GM10266 (cell line): Measurements from ENCODE around the gene MYOG.

Source experiments
- DNase-seq: peaks from one replicate; pipeline ENCODE4 v3.0.0; 2012; ENCODE audit errors: extremely low spot score
- TF ChIP-seq, protein P1 (sequence below): IDR thresholded peaks from 2 replicates; pipeline ENCODE4 v1.5.1; 2012; ENCODE audit warnings: mild to moderate bottlenecking, low read depth; ENCODE audit not compliant: control insufficient read depth, insufficient read depth; ENCODE audit errors: missing control alignments

Gene MYOG

GRCh38 chr1:203093754-203094410 lies 8.1 kb upstream of the MYOG start:
- TF ChIP-seq, protein P1, sequence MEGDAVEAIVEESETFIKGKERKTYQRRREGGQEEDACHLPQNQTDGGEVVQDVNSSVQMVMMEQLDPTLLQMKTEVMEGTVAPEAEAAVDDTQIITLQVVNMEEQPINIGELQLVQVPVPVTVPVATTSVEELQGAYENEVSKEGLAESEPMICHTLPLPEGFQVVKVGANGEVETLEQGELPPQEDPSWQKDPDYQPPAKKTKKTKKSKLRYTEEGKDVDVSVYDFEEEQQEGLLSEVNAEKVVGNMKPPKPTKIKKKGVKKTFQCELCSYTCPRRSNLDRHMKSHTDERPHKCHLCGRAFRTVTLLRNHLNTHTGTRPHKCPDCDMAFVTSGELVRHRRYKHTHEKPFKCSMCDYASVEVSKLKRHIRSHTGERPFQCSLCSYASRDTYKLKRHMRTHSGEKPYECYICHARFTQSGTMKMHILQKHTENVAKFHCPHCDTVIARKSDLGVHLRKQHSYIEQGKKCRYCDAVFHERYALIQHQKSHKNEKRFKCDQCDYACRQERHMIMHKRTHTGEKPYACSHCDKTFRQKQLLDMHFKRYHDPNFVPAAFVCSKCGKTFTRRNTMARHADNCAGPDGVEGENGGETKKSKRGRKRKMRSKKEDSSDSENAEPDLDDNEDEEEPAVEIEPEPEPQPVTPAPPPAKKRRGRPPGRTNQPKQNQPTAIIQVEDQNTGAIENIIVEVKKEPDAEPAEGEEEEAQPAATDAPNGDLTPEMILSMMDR = no peak

GRCh38 chr1:203091761-203092330 lies 6.0 kb upstream of the MYOG start:
- TF ChIP-seq, protein P1 = no peak
- no peak for DNase-seq

More at GRCh38 chr1:203093754-203094410, 8.1 kb upstream of the MYOG start:
- DNase-seq = no peak

DNA sequence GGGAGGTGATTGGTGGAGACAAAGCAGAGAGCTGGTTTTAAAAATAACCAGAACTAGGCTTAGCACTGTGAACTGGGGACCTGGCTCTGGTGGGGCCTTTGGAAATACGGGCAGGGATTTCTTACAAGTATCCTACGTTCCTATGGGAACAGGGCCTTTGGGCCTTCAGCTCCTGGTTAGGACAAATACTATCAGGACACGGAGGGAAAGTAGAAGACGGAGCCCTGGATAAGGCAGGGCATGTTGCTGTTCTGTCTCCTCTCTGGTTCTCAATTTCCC lies 5.3 kb upstream of the MYOG start:
- TF ChIP-seq, protein P1 = no peak
- no peak for DNase-seq

GRCh38 chr1:203090421-203091198 lies 4.8 kb upstream of the MYOG start:
- TF ChIP-seq, protein P1 = no peak
- no peak for DNase-seq

GRCh38 chr1:203089651-203090045 lies 3.8 kb upstream of the MYOG start:
- TF ChIP-seq, protein P1 = no peak
- no peak for DNase-seq

DNA sequence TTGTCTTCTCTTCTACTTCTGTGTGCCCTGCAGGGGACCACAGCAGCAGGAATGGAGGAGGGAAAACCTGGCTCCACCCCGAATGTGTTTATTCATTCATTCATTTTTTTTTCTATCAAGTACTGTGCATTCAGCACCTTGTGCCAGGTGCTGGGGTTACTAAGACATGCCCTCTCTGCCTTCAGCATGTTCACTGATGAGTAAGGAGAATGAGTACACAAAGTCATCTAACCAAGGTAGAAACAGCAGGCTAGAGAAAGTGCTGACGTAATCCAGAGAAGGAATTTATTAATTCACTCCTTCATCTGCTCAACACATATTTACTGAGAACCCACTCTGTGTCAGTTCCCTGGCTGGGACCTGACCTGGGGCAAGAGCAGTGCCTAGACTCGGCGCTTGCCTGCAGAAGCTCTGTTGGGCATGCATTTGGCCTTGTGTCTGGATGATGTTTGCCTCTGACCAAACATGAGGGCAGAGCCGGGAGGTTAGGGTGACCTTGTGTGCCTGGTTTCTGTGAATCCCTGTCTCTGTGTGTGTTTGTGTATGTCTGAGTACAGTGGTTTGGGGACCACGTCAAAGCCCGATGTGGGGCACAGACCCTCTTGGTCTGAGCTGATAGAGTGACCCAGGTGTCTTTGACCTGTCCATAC lies 3.3 kb upstream of the MYOG start:
- TF ChIP-seq, protein P1 = no peak
- peak; percentile 4 for DNase-seq
